ENCODE data around the gene ATMIN.

The ATMIN gene, protein sequence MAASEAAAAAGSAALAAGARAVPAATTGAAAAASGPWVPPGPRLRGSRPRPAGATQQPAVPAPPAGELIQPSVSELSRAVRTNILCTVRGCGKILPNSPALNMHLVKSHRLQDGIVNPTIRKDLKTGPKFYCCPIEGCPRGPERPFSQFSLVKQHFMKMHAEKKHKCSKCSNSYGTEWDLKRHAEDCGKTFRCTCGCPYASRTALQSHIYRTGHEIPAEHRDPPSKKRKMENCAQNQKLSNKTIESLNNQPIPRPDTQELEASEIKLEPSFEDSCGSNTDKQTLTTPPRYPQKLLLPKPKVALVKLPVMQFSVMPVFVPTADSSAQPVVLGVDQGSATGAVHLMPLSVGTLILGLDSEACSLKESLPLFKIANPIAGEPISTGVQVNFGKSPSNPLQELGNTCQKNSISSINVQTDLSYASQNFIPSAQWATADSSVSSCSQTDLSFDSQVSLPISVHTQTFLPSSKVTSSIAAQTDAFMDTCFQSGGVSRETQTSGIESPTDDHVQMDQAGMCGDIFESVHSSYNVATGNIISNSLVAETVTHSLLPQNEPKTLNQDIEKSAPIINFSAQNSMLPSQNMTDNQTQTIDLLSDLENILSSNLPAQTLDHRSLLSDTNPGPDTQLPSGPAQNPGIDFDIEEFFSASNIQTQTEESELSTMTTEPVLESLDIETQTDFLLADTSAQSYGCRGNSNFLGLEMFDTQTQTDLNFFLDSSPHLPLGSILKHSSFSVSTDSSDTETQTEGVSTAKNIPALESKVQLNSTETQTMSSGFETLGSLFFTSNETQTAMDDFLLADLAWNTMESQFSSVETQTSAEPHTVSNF

DNA sequence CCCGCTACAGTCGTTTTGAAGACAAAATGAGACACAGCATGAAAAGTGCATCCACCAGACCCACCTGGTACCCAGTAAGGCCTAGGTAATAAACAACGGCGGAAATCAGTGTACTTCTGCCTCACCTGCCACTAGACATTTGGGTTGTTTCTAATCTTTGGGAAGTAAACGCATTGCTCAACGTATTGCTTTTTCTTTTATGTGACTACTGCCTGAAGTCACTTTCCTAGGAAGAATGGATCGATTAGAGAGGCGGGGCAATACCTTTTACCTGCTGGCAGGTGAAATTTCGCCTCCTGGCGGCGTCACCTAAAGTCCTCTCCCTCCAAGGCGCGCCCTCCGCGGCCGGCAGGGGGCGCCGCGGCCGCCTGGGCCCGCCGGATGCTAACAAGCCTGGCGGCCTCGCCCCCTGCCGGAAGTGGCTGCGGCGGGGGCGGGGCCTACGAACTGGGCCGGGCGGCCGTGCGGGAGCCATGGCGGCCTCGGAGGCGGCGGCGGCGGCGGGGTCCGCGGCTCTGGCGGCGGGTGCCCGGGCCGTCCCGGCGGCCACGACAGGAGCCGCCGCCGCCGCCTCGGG is at the start of gene ATMIN:
Gene ATMIN, plus strand, starts transcription at position 445 of the 577 bp plus-strand sequence. Its CDS starts 29 bp downstream, at position 474.
- DNase-seq: peak in 1 of 2 experiments; percentile 32

DNA sequence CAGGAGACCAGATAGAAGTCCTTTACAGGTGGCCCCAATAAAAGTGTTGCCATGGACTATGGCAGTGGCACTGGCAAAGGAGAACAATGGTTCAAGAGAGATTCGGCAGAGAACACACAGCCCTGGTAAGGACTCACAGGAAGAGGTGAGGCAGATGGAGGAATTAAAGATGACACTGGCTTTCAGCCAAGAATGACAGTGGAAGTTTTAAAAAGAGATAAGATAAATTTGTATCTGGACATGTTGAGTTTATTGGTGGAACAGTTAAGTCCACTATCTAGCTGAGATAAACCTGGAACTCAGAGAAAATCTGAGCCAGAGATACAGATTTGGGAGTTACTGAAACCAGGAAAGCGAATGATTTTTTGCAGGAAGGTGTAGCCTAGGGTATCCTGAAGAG is 49.1 kb upstream of the ATMIN start:
- no peak for DNase-seq

DNA sequence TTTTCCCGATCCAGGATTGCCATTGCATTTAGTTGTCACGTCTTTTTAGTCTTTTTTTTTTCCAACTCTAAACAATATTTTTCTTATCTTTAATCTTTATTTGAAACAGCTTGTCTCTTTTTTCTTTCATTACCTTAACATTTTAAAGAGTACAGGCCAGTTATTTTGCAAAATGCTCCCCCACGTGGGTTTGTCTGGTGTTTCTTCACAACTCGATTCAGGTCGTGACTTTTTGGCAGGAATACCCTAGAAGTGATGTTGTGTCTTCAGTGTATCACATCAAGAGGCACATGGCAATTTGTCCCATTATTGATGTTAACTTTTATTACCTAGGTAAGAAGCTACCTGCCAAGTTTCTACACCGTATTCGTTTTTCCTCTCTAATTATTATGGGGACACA is 46.9 kb upstream of the ATMIN start:
- no peak for DNase-seq

DNA sequence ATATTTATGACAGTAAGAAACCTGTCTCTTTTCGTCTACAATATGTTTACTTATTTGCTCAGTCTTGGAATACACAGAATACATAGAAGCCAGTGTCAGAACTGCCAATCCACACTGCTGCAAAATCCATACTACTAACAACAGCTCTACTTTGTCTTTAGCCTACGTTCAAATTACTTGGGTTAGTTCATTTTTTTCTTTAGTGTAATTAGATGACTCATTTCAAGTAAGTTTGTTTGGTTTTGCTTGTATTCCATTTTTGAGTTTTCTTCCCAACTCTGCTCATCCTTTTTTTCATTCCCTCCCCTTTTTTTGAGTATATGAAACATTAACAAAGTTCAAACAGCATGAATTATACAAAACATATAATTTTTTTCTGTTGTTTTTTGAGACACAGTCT is 45.8 kb upstream of the ATMIN start:
- DNase-seq: no peak

DNA sequence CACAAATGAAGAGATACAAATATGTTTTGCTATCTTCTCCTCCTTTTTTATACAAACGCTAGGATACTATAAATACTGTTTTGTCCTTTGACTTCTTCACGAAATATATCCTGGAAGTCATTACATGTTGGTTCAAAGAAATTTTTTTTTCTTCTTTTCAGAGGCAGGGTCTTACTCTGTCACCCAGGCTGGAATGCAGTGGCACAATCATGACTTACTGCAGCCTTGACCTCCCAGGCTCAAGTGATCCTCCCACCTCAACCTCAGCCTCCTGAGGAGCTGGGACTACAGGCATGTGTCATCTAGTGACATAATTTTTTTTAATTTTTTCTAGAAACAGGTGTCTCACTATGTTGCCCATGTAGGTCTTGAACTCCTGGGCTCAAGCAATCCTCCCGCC is 45.1 kb upstream of the ATMIN start:
- no peak for DNase-seq

DNA sequence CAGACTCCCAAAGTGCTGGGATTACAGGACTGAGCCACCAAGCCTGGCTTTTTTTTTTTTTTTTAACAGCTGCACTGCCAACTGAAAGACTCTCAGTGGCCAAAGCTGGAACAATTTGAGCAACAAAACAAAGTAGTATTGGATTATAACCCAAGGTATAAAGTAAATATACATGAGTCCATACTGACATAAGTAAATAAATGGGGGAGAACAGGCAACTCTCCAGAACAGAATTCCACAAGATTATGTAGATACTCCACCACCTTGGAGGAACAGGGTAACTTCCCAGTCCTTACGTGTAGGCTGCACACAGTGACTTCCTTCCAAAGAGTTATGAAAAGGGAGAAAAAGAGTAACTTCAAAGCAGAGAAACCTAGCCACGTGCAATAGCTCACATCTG is 44.7 kb upstream of the ATMIN start:
- no peak for DNase-seq

DNA sequence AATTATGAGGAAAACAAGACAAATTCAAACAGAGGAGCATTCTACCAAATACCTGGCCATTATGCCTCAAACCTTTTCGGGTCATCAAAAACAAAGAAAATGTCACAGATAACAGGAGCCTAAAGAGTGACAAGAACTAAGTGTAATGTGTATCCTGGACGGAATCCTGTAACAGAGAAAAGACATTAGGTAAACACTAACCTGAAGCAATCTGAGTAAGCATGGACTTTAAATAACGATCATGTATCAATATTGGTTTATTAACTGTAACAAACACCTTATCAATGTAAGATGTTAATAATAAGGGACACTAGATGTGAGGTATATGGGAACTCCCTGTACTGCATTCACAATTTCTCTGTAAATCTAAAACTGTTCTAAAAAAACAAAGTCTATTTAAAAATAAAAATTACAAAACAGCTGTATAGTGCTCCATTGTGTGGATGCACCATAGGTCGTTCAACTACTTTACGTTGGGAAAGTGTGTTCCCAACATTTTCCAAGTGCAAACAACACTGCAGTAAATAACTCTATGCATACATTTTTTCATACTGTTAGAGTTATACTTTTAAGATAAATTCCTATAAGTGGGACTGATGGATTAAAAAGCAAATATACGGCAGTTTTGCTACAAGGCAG is 43.7 kb upstream of the ATMIN start:
- DNase-seq: no peak

DNA sequence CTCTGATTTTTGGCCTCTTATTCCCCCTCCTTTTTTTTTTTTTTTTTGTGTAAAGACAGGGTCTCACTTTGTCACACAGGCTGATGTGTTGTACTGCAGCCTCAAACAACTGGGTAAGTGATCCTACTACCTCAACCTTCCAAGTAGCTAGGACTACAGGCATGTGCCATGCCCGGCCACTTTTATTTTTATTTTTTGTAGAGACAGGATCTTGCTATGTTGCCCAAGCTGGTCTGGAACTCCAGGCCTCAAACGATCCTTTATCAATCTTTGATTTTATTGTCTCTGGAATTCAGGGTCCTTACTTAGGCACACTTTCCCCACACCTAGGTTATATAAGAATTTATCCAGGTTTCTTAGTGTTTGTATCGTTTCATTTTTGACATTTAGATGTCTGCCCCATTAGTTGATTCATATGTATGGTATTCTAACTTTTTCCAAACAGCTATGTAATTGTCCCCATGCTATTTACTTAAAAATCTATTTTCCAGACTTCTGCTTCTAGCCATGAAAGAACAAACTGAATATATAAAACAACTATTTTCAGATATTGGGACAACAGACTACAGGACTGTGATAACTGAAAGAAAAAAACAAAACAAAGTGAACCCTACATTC is 42.9 kb upstream of the ATMIN start:
- DNase-seq: no peak

DNA sequence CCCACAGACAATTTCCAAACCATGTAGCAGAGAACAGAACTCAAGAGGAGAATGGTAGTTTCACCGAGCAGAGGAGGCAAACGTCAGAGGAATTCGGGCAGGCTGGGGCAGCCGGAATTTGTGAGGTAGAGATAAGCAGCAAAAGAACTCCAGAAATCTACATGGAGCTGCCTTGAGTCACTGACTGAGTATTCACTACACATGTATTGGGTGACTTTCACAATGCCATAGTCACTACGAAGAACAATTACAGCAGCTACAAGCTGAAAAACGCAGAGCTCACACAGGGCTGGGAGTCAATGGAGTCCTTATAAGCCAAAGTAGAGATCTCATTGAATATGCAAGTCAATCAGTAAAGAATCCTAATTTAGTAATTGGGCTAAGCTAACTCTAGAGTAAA is 42.3 kb upstream of the ATMIN start:
- DNase-seq: no peak

DNA sequence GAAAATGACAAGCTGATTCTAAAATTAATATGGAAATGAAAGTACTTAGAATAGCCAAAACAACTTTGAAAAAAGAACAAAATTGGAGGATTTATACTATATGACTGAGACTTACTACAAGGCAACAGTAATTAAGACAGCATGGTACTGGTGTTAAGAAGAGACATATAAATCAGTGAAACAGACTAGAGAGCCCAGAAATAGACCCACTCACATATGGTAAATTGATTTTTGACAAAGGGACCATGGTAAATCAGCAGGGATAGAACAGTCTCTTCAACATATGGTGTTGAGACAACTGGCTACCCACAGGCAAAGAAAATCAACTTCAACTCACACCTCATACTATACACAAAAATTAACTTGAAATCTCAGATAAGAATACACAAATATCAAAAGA is 41.8 kb upstream of the ATMIN start:
- no peak for DNase-seq

DNA sequence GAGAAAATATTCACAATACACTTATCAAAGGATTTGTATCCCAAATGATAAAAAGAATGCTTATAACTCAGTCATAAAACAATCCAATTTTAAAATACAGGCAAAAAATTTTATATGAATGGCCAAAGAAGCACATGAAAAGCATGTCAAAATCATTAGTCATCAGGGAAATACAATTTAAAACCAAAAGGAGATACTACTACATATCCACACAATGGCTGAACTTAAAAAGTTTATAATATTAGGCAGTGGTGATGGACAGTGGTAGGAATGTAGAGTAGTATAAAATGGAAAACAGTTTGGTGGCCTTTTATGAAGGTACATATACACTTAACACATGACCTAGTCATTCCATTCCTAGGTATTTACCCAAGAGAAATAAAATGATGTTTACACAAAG is 41.2 kb upstream of the ATMIN start:
- DNase-seq: no peak

DNA sequence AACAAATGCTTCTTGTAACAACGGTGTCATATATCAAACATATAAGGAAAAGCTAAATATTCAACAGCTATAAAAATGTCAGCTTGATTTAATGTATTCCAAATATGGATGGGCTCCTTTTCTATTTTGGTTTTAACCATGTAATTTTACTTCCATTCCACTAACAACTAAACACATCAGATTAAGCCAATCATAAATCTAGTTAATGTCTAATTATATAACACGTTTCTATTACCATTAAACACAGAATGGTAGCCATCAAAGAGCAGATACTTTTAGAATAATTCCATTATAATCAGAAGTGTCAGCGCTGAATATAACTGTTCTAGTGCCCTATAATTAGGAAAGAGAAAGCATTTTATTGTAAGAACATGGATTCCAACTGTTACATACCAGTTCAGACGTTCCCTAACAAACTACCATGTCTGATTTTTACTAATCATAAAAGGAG is 38.9 kb upstream of the ATMIN start:
- no peak for DNase-seq

DNA sequence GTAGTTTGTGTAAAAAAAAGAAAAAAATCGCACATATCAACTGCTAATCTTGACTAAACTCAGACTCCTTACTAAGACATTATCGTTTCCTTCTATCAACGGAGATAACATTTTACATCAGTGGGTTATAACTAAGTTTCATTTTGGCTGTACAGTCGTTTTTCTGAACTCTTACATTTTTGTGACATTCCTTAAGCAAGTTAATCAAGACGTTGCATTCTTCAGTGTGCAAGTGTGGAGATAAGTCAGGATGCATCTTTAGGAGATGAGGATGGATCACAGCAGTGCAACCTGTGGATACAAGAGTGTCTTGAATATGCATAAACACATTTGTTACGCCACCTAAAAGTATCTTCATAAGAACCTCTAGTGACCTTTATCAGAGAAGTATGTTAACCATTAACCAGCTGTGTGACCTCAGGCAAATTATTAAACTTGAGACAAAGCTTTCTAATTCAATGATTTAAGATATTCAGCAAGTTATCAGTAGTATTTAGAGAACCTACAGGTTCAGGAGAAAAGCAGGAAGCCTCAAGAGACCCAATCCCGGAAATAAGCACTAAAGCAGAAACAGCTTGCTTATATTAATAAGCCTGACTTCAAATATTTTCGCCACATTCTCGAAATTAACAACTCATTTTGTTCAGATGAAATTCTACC is 38.4 kb upstream of the ATMIN start:
- no peak for DNase-seq

DNA sequence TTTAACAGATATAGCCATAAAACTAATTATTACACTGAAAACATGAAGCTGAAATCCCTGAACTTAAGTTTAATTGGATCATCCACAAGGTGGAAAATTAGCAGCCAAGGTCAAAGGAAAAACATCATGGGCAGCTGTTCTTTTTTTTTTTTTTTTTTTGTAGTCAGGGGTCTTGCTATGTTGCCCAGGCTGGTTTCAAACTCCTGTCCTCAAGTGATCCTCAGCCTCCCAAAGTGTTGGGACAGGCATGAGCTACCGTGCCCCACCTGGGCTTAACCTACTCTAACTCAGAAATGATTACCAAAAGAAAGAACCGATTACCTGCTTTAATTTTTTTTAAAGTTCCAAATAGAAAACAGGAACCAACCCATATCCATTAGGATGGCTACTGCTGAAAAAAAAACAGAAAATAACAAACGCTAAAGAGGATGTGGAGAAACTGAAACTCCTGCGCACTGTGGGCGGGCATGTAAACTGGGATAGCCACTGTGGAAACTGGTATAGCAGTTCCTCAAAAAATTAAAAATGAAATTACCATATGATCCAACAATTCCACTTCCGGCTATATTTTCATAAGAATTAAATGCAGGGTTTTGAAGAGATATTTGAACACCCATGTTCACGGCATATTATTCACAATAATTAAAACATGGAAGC is 37.5 kb upstream of the ATMIN start:
- DNase-seq: no peak

DNA sequence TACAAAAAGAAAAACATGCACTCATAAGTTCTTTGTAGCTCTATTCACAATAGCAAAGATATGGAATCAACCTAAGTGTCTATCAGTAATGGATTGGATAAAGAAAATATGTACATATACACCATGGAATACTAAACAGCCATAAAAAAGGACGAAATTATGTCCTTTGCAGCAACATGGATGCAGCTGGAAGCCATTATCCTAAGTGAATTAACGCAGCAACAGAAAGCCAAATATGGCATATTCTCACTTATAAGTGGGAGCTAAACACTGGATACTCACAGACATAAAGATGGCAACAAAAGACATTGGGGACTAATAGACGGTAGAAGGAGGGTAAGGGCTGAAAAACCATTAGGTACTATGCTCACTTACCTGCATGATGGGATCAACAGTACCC is 34.8 kb upstream of the ATMIN start:
- DNase-seq: no peak

DNA sequence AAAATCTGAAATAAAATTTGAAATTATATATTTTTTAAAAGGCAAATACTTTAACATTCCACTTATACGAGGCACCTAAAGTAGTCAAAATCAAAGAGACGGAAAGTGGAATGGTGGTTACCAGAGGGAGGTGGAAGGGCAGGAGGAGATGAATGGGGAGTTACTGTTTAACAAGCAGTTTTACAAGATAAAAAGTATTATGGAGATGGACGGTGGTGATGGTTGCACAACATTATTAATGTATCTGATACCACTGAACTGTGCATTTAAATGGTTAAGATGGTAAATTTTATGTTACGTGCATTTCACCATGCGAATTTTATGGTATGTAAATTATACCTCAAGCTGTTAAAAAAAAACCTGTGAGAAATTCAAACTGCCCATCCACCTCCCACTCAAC is 34.3 kb upstream of the ATMIN start:
- no peak for DNase-seq

DNA sequence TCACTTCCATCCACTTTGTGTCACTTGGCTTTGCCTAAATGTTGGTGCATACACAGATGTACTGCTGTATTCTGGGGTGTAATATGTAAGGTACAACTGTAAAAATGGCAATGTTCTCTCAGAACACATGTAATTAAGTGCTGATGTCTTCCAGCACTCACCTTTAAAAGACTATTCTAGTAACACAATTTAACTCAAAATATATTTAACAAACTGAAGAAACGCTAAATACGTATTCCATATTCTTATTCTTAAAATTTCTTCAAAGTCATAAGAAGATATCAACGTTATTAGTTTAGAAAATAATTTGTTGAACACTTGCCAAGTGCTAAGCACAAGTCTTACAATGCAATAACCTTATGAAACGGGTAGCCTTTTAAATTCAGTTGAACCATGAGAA is 32.6 kb upstream of the ATMIN start:
- no peak for DNase-seq

DNA sequence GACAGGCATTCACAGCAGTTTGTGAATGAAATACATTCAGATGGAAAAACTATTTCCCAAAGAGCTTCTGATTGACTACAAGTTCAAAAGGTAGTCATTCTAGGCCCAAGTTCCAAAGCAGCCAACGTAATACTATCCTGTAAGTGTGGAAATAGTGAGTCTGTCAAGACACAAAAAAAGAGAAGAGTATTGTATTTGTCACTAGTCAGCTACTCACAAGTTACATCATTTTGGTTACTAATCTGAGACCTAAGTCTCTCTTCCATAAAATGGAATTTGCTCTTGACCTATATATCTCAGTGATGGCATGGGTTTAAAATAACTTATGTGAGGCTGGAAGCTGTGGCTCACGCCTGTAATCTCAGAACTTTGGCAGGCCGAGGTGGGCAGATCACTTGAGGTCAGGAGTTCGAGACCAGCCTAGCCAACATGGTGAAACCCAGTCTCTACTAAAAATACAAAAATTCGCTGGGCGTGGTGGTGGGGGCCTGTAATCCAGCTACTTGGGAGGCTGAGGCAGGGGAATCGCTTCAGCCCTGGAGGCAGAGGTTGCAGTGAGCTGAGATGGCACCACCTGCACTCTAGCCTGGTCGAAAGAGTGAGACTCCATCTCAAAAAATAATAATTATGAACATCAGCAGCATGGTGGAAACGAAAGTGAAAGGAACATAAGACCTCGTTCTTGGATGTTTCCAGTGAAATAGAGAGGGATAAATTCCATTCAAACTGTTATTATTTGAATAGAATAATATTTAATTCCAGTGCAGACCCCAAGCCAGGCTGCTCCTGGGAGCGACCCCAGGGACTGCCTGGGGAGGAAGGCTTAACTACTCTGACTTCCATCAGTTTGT is 31.8 kb upstream of the ATMIN start:
- DNase-seq: no peak

DNA sequence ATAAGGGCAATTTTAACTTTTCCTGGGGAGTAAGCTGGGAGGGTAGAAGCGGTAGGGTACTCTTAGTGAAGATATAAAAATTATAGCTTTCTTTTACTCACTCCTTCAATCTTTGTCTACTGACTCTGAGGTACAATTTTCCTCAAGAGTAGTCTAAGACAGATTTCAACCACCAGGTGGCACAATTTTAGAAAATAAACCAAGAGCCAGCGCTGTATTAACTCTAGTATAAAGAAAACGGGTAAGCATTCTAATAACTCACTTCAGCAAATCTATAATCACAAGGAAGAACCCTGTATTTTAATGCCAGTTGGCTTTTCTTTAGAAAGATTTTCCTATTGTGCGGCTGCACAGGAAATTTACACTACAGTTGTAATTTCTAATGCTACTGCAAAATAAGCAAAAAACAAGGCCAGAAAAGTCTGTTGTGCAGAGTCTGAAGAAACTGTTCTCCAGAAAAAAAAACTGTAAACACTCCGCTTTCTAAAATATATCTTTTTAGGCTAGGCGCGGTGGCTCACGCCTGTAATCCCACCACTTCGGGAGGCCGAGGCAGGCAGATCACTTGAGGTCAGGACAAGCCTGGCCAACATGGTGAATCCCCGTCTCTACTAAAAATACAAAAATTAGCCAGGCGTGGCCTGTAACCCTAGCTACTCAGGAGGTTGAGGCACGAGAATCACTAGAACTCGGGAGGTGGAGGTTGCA is 30.8 kb upstream of the ATMIN start:
- no peak for DNase-seq

DNA sequence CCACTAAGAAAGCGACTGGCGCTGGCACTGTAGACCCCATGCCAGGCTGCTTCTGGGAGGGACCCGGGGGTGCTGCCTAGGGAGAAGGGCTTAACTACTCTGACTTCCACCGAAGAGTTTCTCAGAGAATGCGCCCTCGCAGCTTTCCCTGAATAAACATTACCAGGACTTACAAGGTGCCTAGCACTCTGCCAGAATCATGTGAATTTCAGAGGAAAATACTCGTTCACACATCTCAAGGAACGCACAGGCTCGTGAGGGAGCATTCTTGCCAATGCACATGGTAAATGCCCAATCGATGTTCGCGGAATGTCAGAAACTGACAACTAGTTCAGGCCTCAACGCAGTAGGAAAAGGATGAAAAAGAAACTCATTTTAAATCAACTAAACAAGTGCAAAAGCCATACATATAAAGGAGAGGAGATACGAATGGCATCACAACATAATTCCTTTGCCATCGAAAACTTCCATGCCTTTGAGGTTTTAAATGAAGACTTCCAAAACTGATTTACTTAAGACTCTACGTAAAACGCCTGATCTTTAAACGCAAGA is 30.0 kb upstream of the ATMIN start:
- no peak for DNase-seq
